ENCODE measurements around the gene TBC1D2B. TPM values are rescaled to one million over a fixed set of nuclear protein-coding genes. Genes with fewer than 3 reads are reported as not detected.
"Not testable (repeated sequence)": the region's sequence is repeated elsewhere in the genome, so short reads cannot be mapped to it uniquely, and the experiment has no call there.

The TBC1D2B gene
- total RNA-seq, 1 experiment from 2014 or later, result 20.1 TPM

DNA sequence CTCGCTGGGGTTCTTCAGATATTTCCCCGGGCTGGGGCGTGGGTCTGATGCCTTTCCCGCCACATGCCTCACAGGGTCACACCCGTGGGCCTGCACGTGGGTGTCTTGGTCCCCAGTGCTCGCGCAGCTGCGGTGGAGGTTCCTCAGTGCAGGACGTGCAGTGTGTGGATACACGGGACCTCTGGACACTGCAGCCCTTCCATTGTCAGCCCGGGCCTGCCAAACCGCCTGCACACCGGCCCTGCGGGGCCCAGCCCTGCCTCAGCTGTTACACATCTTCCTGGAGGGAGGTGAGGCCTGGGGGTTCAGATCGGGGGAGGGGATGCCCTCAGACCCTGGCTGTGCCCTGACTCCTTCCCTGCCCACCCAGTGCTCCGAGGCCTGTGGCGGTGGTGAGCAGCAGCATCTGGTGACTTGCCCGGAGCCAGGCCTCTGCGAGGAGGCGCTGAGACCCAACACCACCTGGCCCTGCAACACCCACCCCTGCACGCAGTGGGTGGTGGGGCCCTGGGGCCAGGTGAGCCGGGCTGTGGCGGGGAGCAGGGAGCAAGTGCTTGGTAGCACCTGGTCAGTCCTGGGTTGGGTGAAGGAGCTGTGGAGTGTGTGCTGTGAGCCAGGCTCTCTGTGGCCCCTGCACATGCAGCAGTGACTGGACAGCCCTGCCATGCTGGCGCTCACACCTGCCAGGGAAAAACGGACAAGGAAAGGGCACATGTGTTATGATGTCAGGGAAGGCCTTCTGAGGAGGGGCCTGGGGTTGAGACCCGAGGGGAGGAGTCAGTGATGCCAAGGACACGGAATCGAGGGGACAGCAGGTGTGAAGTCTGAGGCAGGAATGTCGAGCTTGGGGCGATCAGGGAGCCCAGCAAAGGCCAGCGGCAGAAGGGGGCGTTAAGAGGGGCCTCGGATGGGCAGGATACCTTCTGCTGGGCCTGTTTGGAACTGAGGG is 88.9 kb downstream of the TBC1D2B start:
- H3K4me3 ChIP-seq (ENCODE audit: low read length), result no peak overlapping the region
- H3K4me2 ChIP-seq (ENCODE audit: low read depth, low read length, poor library complexity, severe bottlenecking), result no peak overlapping the region
- no peak for DNase-seq
- no peaks in the 10 kb centered on the region for H3K36me3 ChIP-seq (ENCODE audit: insufficient read depth, low read length)
- H3K27me3 ChIP-seq (ENCODE audit: low read length), result no peaks in the 10 kb centered on the region
- H2AFZ ChIP-seq (ENCODE audit: low read length), result no peak overlapping the region
- H3K4me1 ChIP-seq (ENCODE audit: low read length), result peaks cover 36% of the 10 kb centered on the region
- H3K79me2 ChIP-seq (ENCODE audit: low read length), result no peaks in the 10 kb centered on the region
- H3K27ac ChIP-seq (ENCODE audit: low read length), result no peak overlapping the region
- no peaks in the 10 kb centered on the region for H4K20me1 ChIP-seq (ENCODE audit: insufficient read depth, low read depth, low read length)
- H3K9ac ChIP-seq (ENCODE audit: low read length), result no peak overlapping the region
- no peaks in the 10 kb centered on the region for H3K9me2 ChIP-seq (replicated peaks; ENCODE audit: insufficient read depth, low read length)
- no peaks in the 10 kb centered on the region for H3K9me3 ChIP-seq (ENCODE audit: low read length)

DNA sequence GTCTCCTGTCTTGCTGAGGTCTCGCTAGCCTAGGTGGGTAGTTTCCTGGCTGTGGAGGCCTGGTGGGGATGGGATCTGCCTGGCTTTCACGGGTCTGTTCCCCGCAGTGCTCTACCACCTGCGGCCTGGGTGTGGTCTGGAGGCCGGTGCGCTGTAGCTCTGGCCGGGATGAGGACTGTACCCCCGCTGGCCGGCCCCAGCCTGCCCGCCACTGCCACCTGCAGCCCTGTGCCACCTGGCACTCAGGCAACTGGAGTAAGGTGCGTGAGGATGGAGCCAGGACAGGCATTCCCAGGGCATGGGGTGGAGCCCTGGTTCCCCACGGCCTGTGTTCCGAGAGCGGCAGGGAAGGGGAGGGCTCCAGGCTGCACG is 89.8 kb downstream of the TBC1D2B start:
- not testable (repeated sequence) for H4K20me1 ChIP-seq (ENCODE audit: insufficient read depth, low read depth, low read length); H3K79me2 ChIP-seq (ENCODE audit: low read length); DNase-seq

DNA sequence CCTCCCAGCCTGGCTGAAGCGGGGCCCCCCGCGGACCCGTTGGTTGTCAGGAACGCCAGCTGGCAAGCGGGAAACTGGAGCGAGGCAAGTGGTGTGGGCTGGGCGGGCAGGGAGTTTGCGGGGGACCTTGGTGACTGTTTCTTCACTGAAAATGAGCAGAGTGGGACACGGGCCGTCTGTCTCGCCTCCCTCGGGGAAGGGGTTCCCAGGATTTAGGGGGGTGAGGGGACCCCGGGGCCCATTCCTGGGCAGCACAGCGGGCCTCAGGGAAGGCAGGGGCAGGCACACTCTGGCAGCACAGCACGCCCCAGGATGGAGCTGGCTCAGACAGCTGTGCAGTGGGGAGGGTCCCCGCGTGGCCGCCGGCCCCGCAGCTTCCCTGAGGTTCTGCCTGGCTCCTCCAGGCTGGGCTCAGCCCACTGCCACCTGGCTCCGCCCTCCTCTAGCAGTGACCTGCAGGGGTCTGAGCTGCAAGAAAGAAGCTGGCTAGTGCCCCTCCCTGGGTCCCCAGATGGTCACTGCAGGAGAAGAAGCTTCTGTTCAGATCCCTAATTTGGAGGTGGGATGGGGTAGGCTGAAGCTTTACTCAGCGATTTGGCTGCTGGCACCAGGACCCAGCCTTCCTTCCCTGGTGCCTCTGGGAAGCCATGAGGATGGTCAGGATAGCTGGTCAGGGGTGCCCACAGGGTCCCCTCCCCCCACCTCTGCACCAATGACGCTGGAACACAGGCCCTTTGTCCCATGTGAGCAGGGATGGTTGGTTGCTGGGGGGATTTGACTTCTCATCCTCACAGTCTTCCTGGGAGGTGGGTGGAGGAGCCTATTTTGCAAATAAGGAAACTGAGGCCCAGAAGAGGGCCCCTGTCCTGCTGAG is 90.4 kb downstream of the TBC1D2B start:
- no peaks in the 10 kb centered on the region for H4K20me1 ChIP-seq (ENCODE audit: insufficient read depth, low read depth, low read length)
- H3K79me2 ChIP-seq (ENCODE audit: low read length), result no peaks in the 10 kb centered on the region
- H3K4me1 ChIP-seq (ENCODE audit: low read length), result peaks cover 23% of the 10 kb centered on the region
- no peaks in the 10 kb centered on the region for H3K9me3 ChIP-seq (ENCODE audit: low read length)
- H3K4me3 ChIP-seq (ENCODE audit: low read length), result no peak overlapping the region
- no peak overlapping the region for H3K9ac ChIP-seq (ENCODE audit: low read length)
- no peak overlapping the region for H2AFZ ChIP-seq (ENCODE audit: low read length)
- no peaks in the 10 kb centered on the region for H3K36me3 ChIP-seq (ENCODE audit: insufficient read depth, low read length)
- no peak overlapping the region for H3K4me2 ChIP-seq (ENCODE audit: low read depth, low read length, poor library complexity, severe bottlenecking)
- H3K9me2 ChIP-seq (replicated peaks; ENCODE audit: insufficient read depth, low read length), result no peaks in the 10 kb centered on the region
- no peaks in the 10 kb centered on the region for H3K27me3 ChIP-seq (ENCODE audit: low read length)
- DNase-seq, result no peak
- no peak overlapping the region for H3K27ac ChIP-seq (ENCODE audit: low read length)

More for the DNA sequence above, 89.8 kb downstream of the TBC1D2B start:
- not testable (repeated sequence) for H3K9me3 ChIP-seq (ENCODE audit: low read length); H3K9me2 ChIP-seq (replicated peaks; ENCODE audit: insufficient read depth, low read length); H3K27me3 ChIP-seq (ENCODE audit: low read length); H3K9ac ChIP-seq (ENCODE audit: low read length); H2AFZ ChIP-seq (ENCODE audit: low read length); H3K4me2 ChIP-seq (ENCODE audit: low read depth, low read length, poor library complexity, severe bottlenecking); H3K27ac ChIP-seq (ENCODE audit: low read length); H3K4me3 ChIP-seq (ENCODE audit: low read length); H3K36me3 ChIP-seq (ENCODE audit: insufficient read depth, low read length)
- H3K4me1 ChIP-seq (ENCODE audit: low read length), result peaks cover 28% of the 10 kb centered on the region

DNA sequence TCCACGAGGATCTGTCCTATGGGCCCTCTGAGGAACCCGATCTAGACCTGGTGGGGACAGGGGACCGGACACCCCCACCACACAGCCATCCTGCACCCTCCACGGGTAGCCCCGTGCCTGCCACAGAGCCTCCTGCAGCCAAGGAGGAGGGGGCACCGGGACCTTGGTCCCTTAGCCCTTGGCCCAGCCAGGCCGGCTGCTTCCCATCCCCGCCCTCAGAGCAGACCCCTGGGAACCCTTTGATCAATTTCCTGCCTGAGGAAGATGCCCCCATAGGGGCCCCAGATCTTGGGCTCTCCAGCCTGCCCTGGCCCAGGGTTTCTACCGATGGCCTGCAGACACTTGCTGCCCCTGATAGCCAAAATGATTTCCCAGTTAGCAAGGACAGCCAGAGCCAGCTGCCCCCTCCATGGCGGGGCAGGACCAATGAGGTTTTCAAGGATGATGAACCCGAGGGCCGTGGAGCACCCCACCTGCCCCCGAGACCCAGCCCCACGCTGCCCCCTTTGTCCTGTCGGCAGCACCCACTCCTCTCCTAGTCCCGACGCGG is 91.5 kb downstream of the TBC1D2B start:
- Histone ChIP-seq H2AFZ (ENCODE audit: low read length) (no peak overlapping the region), H3K4me2 (ENCODE audit: low read depth, low read length, poor library complexity, severe bottlenecking) (no peak overlapping the region), H3K27me3 (ENCODE audit: low read length) (no peaks in the 10 kb centered on the region), H3K27ac (ENCODE audit: low read length) (no peak overlapping the region), H3K36me3 (ENCODE audit: insufficient read depth, low read length) (no peaks in the 10 kb centered on the region), H3K9ac (ENCODE audit: low read length) (no peak overlapping the region), H4K20me1 (ENCODE audit: insufficient read depth, low read depth, low read length) (no peaks in the 10 kb centered on the region), H3K79me2 (ENCODE audit: low read length) (no peaks in the 10 kb centered on the region), H3K9me3 (ENCODE audit: low read length) (no peaks in the 10 kb centered on the region), H3K4me1 (ENCODE audit: low read length) (peaks cover 12% of the 10 kb centered on the region), H3K9me2 (replicated peaks; ENCODE audit: insufficient read depth, low read length) (no peaks in the 10 kb centered on the region), H3K4me3 (ENCODE audit: low read length) (no peak overlapping the region)
- no peak for DNase-seq

DNA sequence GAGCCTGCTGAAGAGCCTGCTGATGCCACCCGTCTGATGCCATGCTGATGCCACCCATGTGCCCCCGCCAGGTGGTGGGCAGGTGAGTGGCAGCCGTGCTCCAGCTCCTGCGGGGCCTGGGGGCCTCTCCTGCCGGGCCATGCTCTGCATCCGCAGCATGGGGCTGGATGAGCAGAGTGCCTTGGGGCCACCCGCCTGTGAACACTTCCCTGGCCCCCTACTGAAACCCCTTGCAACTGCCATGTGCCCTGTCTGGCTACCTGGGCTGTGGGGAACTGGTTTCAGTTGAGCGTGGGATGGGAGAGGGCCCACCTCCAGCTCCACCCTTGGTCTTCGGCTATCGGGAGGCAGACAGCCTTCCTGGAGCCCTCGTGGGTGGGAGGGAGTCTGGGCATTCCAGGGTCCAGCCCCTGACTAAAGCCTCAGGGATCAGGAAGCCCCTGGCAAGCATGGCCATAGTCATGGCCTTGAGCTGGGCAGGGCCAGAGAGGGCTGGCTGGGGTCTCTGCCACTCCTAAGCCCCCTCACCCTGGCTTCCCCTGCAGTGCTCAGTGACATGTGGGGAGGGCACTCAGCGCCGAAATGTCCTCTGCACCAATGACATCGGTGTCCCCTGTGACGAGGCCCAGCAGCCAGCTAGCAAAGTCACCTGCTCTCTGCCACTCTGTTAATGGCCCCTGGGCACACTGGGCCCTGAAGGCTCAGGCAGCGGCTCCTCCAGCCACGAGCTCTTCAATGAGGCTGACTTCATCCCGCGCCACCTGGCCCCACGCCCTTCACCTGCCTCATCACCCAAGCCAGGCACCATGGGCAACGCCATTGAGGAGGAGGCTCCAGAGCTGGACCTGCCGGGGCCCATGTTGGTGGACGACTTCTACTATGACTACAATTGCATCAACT is 92.2 kb downstream of the TBC1D2B start:
- no peaks in the 10 kb centered on the region for H3K27me3 ChIP-seq (ENCODE audit: low read length)
- H3K27ac ChIP-seq (ENCODE audit: low read length), result no peak overlapping the region
- H3K4me1 ChIP-seq (ENCODE audit: low read length), result peaks cover 5% of the 10 kb centered on the region
- H2AFZ ChIP-seq (ENCODE audit: low read length), result no peak overlapping the region
- H3K36me3 ChIP-seq (ENCODE audit: insufficient read depth, low read length), result no peaks in the 10 kb centered on the region
- no peaks in the 10 kb centered on the region for H3K9me3 ChIP-seq (ENCODE audit: low read length)
- no peak overlapping the region for H3K4me3 ChIP-seq (ENCODE audit: low read length)
- H4K20me1 ChIP-seq (ENCODE audit: insufficient read depth, low read depth, low read length), result no peaks in the 10 kb centered on the region
- H3K4me2 ChIP-seq (ENCODE audit: low read depth, low read length, poor library complexity, severe bottlenecking), result no peak overlapping the region
- no peak for DNase-seq
- no peaks in the 10 kb centered on the region for H3K79me2 ChIP-seq (ENCODE audit: low read length)
- H3K9me2 ChIP-seq (replicated peaks; ENCODE audit: insufficient read depth, low read length), result no peaks in the 10 kb centered on the region
- no peak overlapping the region for H3K9ac ChIP-seq (ENCODE audit: low read length)

DNA sequence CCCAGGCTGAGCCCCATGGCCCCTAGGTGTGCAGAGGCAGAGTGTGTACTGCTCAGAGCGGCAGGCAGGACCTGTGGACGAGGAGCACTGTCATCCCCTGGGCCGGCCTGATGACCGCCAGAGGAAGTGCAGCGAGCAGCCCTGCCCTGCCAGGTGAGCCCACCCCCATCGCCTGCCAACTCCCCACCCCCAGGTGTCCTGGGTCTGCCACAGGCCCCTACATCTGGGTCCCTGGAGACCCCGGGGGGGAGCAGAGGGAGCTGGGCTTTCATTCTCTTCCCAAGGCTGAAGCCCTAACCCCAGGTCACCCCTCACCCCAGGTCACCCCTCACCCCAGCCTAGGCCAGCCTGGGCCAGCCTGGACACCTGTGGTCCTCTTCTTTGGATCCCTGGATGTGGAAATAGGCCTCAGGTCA is 93.1 kb downstream of the TBC1D2B start:
- H3K79me2 ChIP-seq (ENCODE audit: low read length), result no peaks in the 10 kb centered on the region
- no peak overlapping the region for H2AFZ ChIP-seq (ENCODE audit: low read length)
- H3K9me3 ChIP-seq (ENCODE audit: low read length), result no peaks in the 10 kb centered on the region
- H3K36me3 ChIP-seq (ENCODE audit: insufficient read depth, low read length), result no peaks in the 10 kb centered on the region
- H3K4me2 ChIP-seq (ENCODE audit: low read depth, low read length, poor library complexity, severe bottlenecking), result no peak overlapping the region
- H3K27me3 ChIP-seq (ENCODE audit: low read length), result no peaks in the 10 kb centered on the region
- H3K9me2 ChIP-seq (replicated peaks; ENCODE audit: insufficient read depth, low read length), result no peaks in the 10 kb centered on the region
- no peak overlapping the region for H3K27ac ChIP-seq (ENCODE audit: low read length)
- H3K4me1 ChIP-seq (ENCODE audit: low read length), result no peaks in the 10 kb centered on the region
- H3K4me3 ChIP-seq (ENCODE audit: low read length), result no peak overlapping the region
- DNase-seq, result no peak
- H3K9ac ChIP-seq (ENCODE audit: low read length), result no peak overlapping the region
- H4K20me1 ChIP-seq (ENCODE audit: insufficient read depth, low read depth, low read length), result no peaks in the 10 kb centered on the region

DNA sequence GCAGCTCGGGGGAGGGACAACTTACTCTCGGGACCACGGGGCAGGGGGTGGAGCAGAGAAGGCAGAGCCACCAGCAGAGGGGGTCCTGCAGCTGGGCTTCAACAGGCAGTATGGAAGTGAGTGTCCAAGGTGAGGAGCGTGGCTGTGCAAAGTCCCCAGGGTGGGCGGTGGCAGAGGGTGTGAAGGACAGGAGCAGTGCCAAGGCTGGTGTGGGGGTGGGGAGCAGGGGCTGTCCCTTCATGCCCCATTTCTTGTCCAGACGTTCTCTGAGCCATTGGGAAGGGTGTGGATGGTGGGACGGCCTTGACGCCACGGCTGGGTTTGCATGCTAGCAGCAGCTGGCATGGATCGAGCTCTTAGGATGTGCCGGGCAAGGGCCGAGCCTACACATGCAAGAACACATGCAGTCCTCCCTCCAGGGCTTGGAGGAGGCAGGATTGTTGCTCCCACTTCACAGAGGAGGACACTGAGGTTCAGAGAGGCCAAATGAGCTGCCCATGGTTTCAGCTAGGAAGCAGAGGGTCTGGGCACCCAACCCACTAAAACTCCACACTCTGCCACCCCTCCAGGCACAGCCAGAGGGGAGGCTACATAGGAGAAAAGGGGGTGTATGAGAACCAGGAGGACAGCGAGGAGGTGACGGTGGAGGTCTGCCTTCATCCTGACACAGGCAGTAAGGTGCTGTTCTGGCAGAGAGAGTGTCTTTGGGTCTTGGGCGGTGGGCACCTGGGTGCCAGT is 93.6 kb downstream of the TBC1D2B start:
- Histone ChIP-seq H3K4me2 (ENCODE audit: low read depth, low read length, poor library complexity, severe bottlenecking) (no peak overlapping the region), H3K27ac (ENCODE audit: low read length) (no peak overlapping the region), H3K79me2 (ENCODE audit: low read length) (no peaks in the 10 kb centered on the region), H3K27me3 (ENCODE audit: low read length) (no peaks in the 10 kb centered on the region), H4K20me1 (ENCODE audit: insufficient read depth, low read depth, low read length) (no peaks in the 10 kb centered on the region), H2AFZ (ENCODE audit: low read length) (no peak overlapping the region), H3K9ac (ENCODE audit: low read length) (no peak overlapping the region), H3K9me2 (replicated peaks; ENCODE audit: insufficient read depth, low read length) (no peaks in the 10 kb centered on the region), H3K9me3 (ENCODE audit: low read length) (no peaks in the 10 kb centered on the region), H3K4me3 (ENCODE audit: low read length) (no peak overlapping the region), H3K36me3 (ENCODE audit: insufficient read depth, low read length) (no peaks in the 10 kb centered on the region), H3K4me1 (ENCODE audit: low read length) (peaks cover 4% of the 10 kb centered on the region)
- no peak for DNase-seq
